Adrenal gland (tissue), 12 donors: ENCODE results near the gene CCDC144A. TPM values are rescaled to one million over a fixed set of nuclear protein-coding genes. Genes with fewer than 3 reads are reported as not detected.

Experiments used
- polyA plus RNA-seq, 3 donors: library from polyadenylated mRNA; stranded (reverse); fragments of 200-250 nt in 2 of 3; fragments of 350-450 nt in 1 of 3; fragmentation: Illumina TruSeq in 1 of 3; extraction: RNeasy Lipid Tissue Mini Kit (QIAGEN cat#74804) in 1 of 3; gene quantifications; one replicate each; pipeline ENCODE4 v1.2.3, GENCODE V29; 2013 to 2014
- small RNA-seq, 2 donors: library from RNA; depleted of rRNA; stranded (forward); fragments of <200 nt; gene quantifications; one replicate each; pipeline ENCODE3, GENCODE V24; 2016
- total RNA-seq, 9 donors: library from RNA; depleted of rRNA in 4 of 9; stranded (reverse); fragments of >200 nt in 4 of 9; fragments of 120-200 nt in 1 of 9; fragmentation: NEBNext Ultra II Directional in 1 of 9; extraction: Animal tissue kit (Norgen Biotek cat#: 25700) in 1 of 9; gene quantifications; one replicate each; pipeline versions ENCODE4 v1.1.0 to v1.2.4, GENCODE V29; 2013 to 2023
- donor health status: healthy with polysubstance abuse.
- donor health status: Bipolar disorder and iron deficiency.
- donor health status: DM: yes; HTN: yes; CAD: no.
- donor health status: DM: no; HTN: no; CAD: no.
- donor health status: DM: no; HTN: no; CAD: no.
- donor health status: DM: yes; HTN: yes; CAD: no.

CCDC144A gene
- total and polyA plus RNA-seq, 12 donors = 0.06 to 13.6 (median 2.5) TPM

Small RNAs within 50 kb of the gene (small RNA-seq; reads per million reads assigned to genes)
- gene AC022596.1 (0 reads per million in 2 donors), gene RNU6-405P (0 reads per million in 2 donors)

Other genes with a start within 250 kb of the CCDC144A start
- gene LRRC75A, start 198.0 kb upstream of the CCDC144A start, total RNA-seq = 10 to 100 TPM in 8 of 9 donors, 1 to 10 TPM in 1; 7.4 to 49.2 (median 27.2) TPM
- 10 to 100 TPM in 1 of 3 donors, 1 to 10 TPM in 2; 8.6 to 40.1 (median 9.7) TPM for gene LRRC75A, start 198.0 kb upstream of the CCDC144A start, polyA plus RNA-seq
- 10 to 100 TPM in 5 of 9 donors, 1 to 10 TPM in 4; 4.3 to 16.4 (median 10.3) TPM for gene ZNF287, start 121.0 kb upstream of the CCDC144A start, total RNA-seq
- 10 to 100 TPM; 11.7 to 26.7 (median 19.5) TPM for gene ZNF287, start 121.0 kb upstream of the CCDC144A start, polyA plus RNA-seq
- gene ZNF624, start 36.4 kb upstream of the CCDC144A start, total RNA-seq = 10 to 100 TPM in 1 of 9 donors, 1 to 10 TPM in 8; 1.6 to 10.9 (median 4.2) TPM
- gene ZNF624, start 36.4 kb upstream of the CCDC144A start, polyA plus RNA-seq = 1 to 10 TPM in 1 of 3 donors, under 1 TPM in 2; 0.88 to 3.9 (median 0.94) TPM